HG03108 (cell line): ENCODE measurements around the gene TMEM156.
"Not testable (repeated sequence)": the region's sequence is repeated elsewhere in the genome, so short reads cannot be mapped to it uniquely, and the experiment has no call there.

Source experiments
- ATAC-seq: cut with Tn5 transposase; IDR thresholded peaks from one replicate; pipeline ENCODE4 v1.9.1; 2021; ENCODE audit warnings: moderate library complexity; ENCODE audit not compliant: unreplicated experiment

TMEM156 gene

GRCh38 chr4:38958453-38959190, 73.6 kb downstream of the TMEM156 start:
- ATAC-seq, result no peak

- ATAC-seq, result no peak
Measured at GRCh38 chr4:38957893-38958292, 74.3 kb downstream of the TMEM156 start.

DNA sequence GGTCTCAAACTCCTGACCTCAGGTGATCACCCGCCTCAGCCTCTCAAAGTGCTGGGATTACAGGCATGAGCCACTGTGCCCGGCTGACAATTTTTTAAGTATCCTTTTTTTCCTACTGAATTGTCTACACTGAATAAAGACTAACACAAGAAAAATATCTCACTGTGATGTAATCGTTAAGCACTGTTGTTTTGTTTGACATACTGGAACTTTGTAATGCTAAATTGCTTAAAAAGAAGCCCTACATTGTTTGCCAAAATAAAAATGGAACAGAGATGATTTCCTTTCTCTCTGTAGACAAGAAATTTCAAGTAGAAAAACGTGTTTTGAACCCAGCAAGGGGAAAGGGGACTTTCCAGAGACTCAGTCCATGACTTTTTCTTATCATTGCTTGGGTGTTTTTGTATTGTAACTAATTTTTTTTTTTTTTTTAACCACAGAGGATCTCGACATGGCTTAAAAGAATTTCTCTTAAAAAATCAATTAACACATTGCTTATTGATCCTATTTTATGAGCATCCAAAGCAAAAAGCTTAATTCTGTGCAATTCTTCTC, 74.9 kb downstream of the TMEM156 start:
- ATAC-seq, result no peak

- ATAC-seq, result no peak
Measured at GRCh38 chr4:38955957-38956356, 76.3 kb downstream of the TMEM156 start.

GRCh38 chr4:38954727-38955126, 77.5 kb downstream of the TMEM156 start:
- no peak for ATAC-seq

DNA sequence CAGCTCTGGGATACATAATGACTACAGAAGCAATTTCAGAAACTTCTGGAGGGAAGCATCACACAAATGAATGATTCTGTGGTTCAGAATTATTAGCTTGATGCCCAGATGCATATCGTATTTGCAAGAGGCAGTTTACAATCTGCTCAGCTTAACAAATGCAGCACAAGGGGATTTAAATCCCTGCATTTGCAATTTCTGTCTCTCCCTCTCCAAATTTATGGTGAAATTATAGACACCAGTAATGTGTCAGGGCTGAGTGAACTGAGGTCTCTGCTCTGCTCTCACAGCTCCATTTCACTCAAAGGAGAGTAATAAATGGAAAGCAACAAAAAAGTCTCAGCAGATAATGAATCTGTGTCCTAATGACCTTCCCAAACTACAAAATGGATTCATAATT, 80.2 kb downstream of the TMEM156 start:
- no peak for ATAC-seq

DNA sequence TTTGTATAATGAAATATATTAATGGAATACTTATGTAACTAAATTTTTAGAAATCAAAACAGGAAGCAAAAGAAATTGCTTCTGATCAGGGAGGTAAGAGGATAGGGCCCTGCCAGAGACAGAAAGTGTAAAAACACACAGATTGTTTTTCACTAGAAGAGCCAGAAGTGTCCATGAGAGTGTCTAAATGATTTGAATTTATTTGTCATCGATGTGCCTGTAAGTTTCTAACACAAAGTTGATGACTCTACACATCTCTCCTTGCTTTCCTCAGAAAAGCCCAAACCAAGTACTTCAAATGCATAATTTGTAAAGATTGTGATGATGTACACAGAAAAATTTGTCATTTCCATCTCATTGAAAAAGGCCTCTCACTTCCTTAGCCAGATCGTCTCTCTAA, 80.6 kb downstream of the TMEM156 start:
- no peak for ATAC-seq

- ATAC-seq, result no peak
Measured at GRCh38 chr4:38950734-38951133, 81.5 kb downstream of the TMEM156 start.

GRCh38 chr4:38950159-38950558, 82.0 kb downstream of the TMEM156 start:
- ATAC-seq, result no peak

DNA sequence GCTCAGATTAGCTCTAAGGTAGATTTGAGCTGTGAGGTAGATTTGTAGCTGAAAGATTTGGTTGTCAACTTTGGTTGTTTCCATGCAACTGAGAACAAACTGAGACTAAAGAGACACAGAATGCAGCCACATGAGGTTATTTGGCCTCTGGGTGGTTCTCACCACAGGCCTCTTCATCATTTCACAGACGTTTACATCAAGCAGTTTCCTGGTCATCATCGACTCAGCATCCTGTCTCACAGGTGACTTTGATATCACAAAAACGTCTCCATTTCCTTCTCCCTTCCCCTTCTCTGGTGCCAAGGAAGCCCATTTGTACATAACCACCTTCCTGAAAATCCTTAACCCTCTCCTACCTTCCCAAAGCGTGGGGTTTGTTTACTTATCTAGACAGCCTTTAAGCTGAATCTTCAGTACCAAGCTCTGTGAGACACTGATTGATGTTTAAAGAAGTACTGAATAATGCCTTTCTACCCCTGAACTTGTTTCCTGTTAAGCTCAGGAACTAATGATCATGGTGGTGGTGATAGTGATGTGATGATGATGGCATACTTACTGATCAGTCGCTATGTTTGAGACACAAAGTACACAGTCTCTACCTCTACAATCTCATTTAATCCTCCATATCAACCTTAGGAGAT, 82.7 kb downstream of the TMEM156 start:
- ATAC-seq, result no peak

DNA sequence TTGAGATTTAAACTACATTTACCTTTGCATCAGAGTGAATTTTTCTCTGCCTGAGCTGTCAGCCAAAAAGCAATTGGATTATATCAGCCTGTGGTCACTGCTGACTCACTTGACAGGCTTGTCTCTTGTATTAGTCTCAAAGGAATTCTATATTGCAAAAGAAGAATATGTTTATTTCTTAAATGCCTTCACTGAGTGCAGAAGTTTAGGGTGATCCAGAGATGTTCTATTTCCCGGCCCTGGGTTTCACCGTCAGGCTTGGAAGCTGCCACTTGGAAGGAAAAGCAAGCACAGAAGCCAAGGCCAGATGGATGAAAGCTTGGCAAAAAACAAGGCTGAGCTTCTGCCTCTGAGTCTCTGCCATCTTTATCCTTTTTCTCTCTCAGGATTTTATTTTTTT, 83.7 kb downstream of the TMEM156 start:
- no peak for ATAC-seq

DNA sequence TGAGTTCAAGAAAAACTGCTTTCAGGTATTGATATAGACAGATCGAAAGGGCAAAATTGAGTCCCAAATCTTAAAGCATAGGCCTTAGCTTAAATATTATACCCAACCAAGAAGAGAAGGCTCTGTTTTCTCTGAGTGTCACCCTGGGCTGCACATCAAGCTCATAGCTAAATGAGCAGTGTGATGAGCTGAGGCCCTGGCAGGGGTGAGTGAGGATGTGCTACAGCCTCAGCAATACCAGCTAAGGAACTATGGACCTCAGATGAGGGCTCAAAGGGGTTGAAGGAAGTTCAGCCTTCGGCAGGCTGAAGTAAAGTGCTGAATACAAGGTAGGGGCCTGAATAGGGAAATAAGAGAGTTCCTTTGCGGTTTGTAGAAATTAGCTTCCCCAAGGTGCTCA, 85.3 kb downstream of the TMEM156 start:
- no peak for ATAC-seq

GRCh38 chr4:38944440-38944839, 87.8 kb downstream of the TMEM156 start:
- no peak for ATAC-seq

DNA sequence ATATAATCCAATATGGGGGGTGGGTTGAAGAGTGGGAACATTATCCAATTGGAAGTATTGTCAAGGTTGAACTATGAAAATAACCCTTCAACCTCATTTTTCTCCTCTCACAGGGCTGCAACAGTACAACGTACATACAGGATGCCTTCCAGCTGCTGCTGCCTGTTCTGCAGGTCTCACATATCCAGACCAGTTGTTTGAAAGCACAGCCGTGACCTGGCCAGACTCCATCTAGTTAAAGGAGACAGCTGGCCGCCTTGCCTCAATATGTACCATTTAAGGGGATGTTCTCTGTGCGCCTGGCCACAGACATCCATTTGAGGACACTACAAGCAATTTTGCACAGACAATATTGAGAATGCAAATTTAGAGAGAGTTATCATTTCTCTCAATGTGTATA, 88.9 kb downstream of the TMEM156 start:
- no peak for ATAC-seq

GRCh38 chr4:38941906-38942305, 90.3 kb downstream of the TMEM156 start:
- ATAC-seq, result not testable (repeated sequence)

GRCh38 chr4:38940476-38940875, 91.7 kb downstream of the TMEM156 start:
- no peak for ATAC-seq

GRCh38 chr4:38939165-38939564, 93.0 kb downstream of the TMEM156 start:
- peak; percentile 93 for ATAC-seq

- ATAC-seq, result no peak
Measured at GRCh38 chr4:38935391-38936073, 96.7 kb downstream of the TMEM156 start.

DNA sequence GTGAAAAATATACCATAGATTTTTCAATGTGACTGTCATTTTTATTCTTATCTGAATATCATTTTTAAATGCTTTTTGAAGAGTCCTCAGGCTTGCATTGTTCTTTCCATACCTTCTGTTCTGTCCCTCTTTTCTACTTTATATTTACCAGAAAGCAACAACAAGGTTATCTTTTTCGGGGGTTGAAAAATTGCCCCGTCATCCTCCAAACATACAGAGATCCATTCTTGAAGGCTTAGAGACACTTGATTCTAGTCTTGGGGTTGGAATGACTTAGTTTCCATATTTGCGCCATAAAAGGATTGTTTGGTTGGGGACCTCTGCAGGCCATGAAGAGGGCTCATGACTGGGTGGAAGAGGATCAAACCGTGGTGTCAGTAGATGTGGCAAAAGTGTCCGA, 101.1 kb downstream of the TMEM156 start:
- ATAC-seq, result no peak

DNA sequence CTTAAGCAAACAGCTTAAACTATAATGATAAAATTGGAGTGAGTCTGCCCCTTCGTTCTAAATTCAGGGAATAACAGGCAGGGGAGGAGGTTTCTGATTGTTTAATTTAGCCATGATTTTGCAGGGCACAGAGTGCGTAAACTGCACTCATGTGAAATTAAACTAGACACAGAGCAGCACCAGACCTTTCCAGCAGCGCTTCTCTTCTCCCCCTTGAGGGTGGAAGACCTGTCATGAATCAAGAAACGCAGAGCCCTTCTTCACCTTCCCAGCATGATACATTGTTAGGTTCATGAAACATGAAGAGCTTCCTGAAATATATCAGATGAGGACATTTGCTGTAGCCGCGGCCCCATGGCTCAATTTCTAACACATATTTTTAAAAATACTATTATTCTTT, 101.5 kb downstream of the TMEM156 start:
- ATAC-seq, result no peak

DNA sequence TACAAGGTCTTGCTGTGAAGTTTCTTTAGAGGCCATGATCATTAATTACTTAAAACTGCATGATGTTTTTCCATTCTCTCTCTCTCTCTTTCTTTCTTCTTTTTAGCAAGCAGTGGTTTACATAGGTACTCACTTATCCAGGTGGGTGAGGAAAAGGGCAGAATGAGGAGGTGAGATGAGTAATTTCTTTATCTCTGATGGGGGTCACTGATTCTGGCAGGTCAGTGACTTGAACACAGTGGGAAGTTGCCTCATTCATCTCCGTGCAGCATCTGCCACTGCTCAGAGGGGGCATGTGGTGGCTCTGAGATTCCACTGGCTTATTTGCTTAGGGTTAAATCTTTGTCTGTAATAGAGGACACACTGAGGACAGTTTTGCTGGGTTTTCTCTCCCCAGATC, 102.0 kb downstream of the TMEM156 start:
- ATAC-seq, result no peak

DNA sequence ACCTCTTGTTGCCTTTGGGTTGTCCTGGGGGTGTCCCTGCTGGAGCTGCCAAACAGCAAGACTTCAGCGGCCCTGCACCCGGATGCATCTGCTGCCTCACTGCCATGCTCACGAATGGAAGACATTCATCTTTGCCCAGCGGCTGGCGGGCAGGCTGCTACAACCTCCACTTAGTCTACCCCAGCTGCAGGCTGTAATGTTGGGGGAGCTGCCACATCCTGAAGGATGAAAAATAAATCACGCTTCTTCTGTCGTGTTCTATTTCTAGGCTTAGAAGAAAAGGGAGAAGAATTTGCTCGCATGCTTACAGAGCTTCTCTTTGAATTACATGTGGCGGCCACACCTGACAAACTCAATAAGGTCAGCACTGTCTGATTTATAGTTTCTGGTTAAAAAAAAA, 103.2 kb downstream of the TMEM156 start:
- ATAC-seq, result no peak
